ENCODE results near the gene MCIDAS.

MCIDAS gene

GRCh38 chr5:55222092-55222984 lies 4.8 kb downstream of the MCIDAS start:
- no peak for DNase-seq (ENCODE audit: low spot score)

GRCh38 chr5:55220433-55221185 lies 6.5 kb downstream of the MCIDAS start:
- no peak for DNase-seq (ENCODE audit: low spot score)

- no peak for DNase-seq (ENCODE audit: low spot score)
Observed at GRCh38 chr5:55219770-55220169, 7.3 kb downstream of the MCIDAS start.

- DNase-seq (ENCODE audit: low spot score) = no peak
Observed at GRCh38 chr5:55218967-55219366, 8.1 kb downstream of the MCIDAS start.

- DNase-seq (ENCODE audit: low spot score) = no peak
Observed at GRCh38 chr5:55211184-55211874, 15.8 kb downstream of the MCIDAS start.

GRCh38 chr5:55205001-55205400 lies 22.1 kb downstream of the MCIDAS start:
- DNase-seq (ENCODE audit: low spot score) = no peak

GRCh38 chr5:55191165-55191564 lies 36.0 kb downstream of the MCIDAS start:
- DNase-seq (ENCODE audit: low spot score) = no peak

- DNase-seq (ENCODE audit: low spot score) = no peak
Observed at GRCh38 chr5:55188656-55189540, 38.2 kb downstream of the MCIDAS start.

- DNase-seq (ENCODE audit: low spot score) = no peak
Observed at GRCh38 chr5:55187370-55187769, 39.7 kb downstream of the MCIDAS start.

GRCh38 chr5:55180016-55180415 lies 47.1 kb downstream of the MCIDAS start:
- no peak for DNase-seq (ENCODE audit: low spot score)

GRCh38 chr5:55177078-55177477 lies 50.0 kb downstream of the MCIDAS start:
- no peak for DNase-seq (ENCODE audit: low spot score)

- no peak for DNase-seq (ENCODE audit: low spot score)
Observed at GRCh38 chr5:55176176-55176818, 50.8 kb downstream of the MCIDAS start.

GRCh38 chr5:55175781-55176175 lies 51.3 kb downstream of the MCIDAS start:
- no peak for DNase-seq (ENCODE audit: low spot score)

GRCh38 chr5:55173687-55174230 lies 53.4 kb downstream of the MCIDAS start:
- DNase-seq (ENCODE audit: low spot score) = no peak

- peak; percentile 25 for DNase-seq (ENCODE audit: low spot score)
Observed at GRCh38 chr5:55172937-55173686, 54.0 kb downstream of the MCIDAS start, which contains the start of gene CDC20B. Gene CDC20B (minus strand): TSS chr5:55173177. CDS start chr5:55173000, 177 bp downstream.

GRCh38 chr5:55172051-55172899 lies 54.8 kb downstream of the MCIDAS start:
- peak; percentile 96 for DNase-seq (ENCODE audit: low spot score)

- DNase-seq (ENCODE audit: low spot score) = no peak
Observed at GRCh38 chr5:55171471-55171870, 55.6 kb downstream of the MCIDAS start.
